ENCODE data around the gene SART3. TPM values are rescaled to one million over a fixed set of nuclear protein-coding genes. Genes with fewer than 3 reads are reported as not detected.

SART3 gene
- total and polyA plus RNA-seq, 2 of the 4 experiments (the other 2 are of a cell fraction), result 22.6 to 37.8 TPM

DNA sequence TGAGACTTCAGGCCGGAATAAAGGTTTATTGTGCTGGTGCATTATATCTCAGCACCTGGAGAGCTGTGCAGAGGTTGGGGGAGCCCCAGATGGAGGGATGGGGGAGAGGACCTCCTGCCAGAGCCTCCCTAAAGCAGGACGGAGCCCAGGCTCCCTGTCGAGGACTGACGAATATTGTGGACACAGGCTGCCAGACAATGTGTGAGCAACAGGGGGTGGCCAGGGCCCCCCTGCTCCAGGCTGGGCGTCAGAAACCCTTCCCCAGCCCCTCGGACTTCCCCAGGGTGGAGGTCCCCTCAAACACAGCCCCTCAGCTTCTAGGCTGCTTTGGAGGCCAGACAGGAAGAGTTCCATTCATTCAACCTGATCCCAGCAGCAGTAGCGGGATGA lies 28.9 kb upstream of the SART3 start:
- Histone ChIP-seq H4K91ac (ENCODE audit: insufficient read depth, low read depth, low read length) (no peak overlapping the region), H3K14ac (replicated peaks; ENCODE audit: low read depth, low read length) (no peak overlapping the region), H3K18ac (ENCODE audit: low read depth, low read length) (no peak overlapping the region), H3K9ac (ENCODE audit: low read depth, low read length) (no peak overlapping the region), H4K8ac (ENCODE audit: low read depth in 2 of 2, low read length in 2 of 2) (no peak overlapping the region), H2AK5ac (ENCODE audit: low read depth, low read length) (no peak overlapping the region), H3K79me1 (ENCODE audit: low read depth in 1 of 2, low read length in 2 of 2) (no peaks in the 10 kb centered on the region), H3K4me3 (ENCODE audit: insufficient read depth, low read depth, low read length) (no peak overlapping the region), H2AK9ac (replicated peaks; ENCODE audit: low read depth, low read length, poor library complexity) (peak overlapping the region; percentile 61), H3K27me3 (ENCODE audit: control insufficient read depth, insufficient read depth, low read length) (peaks cover 5% of the 10 kb centered on the region), H4K20me1 (ENCODE audit: insufficient read depth, low read length) (no peaks in the 10 kb centered on the region), H2BK20ac (ENCODE audit: low read depth, low read length) (no peak overlapping the region), H3K56ac (ENCODE audit: extremely low read depth, insufficient read depth, low read length) (no peak overlapping the region), H3K27ac (ENCODE audit: insufficient read depth, low read length) (no peak overlapping the region), H4K5ac (ENCODE audit: low read depth, low read length) (no peak overlapping the region), H2BK120ac (ENCODE audit: low read depth, low read length) (no peak overlapping the region), H3K4me2 (ENCODE audit: low read depth, low read length) (no peak overlapping the region), H2BK15ac (ENCODE audit: low read depth, low read length) (no peak overlapping the region), H3K4ac (ENCODE audit: low read depth, low read length) (no peak overlapping the region), H3K9me1 (ENCODE audit: insufficient read depth, low read length) (no peaks in the 10 kb centered on the region), H3K4me1 (ENCODE audit: control insufficient read depth, insufficient read depth, low read length) (peaks cover 8% of the 10 kb centered on the region; the same call in 1 of the 2 replicates), H3K9me3 (ENCODE audit: control insufficient read depth, insufficient read depth, low read length) (no peaks in the 10 kb centered on the region), H3K36me3 (ENCODE audit: control insufficient read depth, insufficient read depth, low read length) (peaks cover 2% of the 10 kb centered on the region; the same call in 1 of the 2 replicates), H3K23ac (ENCODE audit: low read depth, low read length) (no peak overlapping the region), H2AFZ (replicated peaks; ENCODE audit: low read length, poor library complexity) (no peak overlapping the region), H2BK5ac (ENCODE audit: low read depth, low read length, poor library complexity, severe bottlenecking) (no peak overlapping the region)
- DNase-seq, result no peak
- CTCF ChIA-PET, result no interaction called here
- dilution Hi-C loops (cut with HindIII; ENCODE audit: low sequenced_read_pairs, unreplicated experiment), result no loop called here
- BruUV-seq (replicated peaks), result no TSS peak
- ATAC-seq (ENCODE audit: low read depth), result no peak
- intact Hi-C loops (cut with micrococcal nuclease), result no loop called here
- no peak for TF ChIP-seq FOS (IDR thresholded peaks at IDR 0.05; ENCODE audit: low read depth, low read length)
- TF ChIP-seq RFX5 (IDR thresholded peaks at IDR 0.05; ENCODE audit: low read depth, low read length), result no peak
- TF ChIP-seq RCOR1 (IDR thresholded peaks at IDR 0.05; ENCODE audit: insufficient replicate concordance, low read length), result no peak
- no peak for TF ChIP-seq USF2 (IDR thresholded peaks at IDR 0.05; ENCODE audit: low read depth, low read length)
- TF ChIP-seq, protein P1, sequence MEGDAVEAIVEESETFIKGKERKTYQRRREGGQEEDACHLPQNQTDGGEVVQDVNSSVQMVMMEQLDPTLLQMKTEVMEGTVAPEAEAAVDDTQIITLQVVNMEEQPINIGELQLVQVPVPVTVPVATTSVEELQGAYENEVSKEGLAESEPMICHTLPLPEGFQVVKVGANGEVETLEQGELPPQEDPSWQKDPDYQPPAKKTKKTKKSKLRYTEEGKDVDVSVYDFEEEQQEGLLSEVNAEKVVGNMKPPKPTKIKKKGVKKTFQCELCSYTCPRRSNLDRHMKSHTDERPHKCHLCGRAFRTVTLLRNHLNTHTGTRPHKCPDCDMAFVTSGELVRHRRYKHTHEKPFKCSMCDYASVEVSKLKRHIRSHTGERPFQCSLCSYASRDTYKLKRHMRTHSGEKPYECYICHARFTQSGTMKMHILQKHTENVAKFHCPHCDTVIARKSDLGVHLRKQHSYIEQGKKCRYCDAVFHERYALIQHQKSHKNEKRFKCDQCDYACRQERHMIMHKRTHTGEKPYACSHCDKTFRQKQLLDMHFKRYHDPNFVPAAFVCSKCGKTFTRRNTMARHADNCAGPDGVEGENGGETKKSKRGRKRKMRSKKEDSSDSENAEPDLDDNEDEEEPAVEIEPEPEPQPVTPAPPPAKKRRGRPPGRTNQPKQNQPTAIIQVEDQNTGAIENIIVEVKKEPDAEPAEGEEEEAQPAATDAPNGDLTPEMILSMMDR (conservative IDR thresholded peaks at IDR 0.05; ENCODE audit: low read depth, low read length), result no peak
- no peak for TF ChIP-seq MXI1 (IDR thresholded peaks at IDR 0.05; ENCODE audit: borderline replicate concordance, low read depth, low read length)
- no peak for TF ChIP-seq RAD21 (IDR thresholded peaks at IDR 0.05; ENCODE audit: low read length)
- no peak for TF ChIP-seq NFE2L2 (IDR thresholded peaks at IDR 0.05; ENCODE audit: low read depth, low read length)
- TF ChIP-seq, protein P2, sequence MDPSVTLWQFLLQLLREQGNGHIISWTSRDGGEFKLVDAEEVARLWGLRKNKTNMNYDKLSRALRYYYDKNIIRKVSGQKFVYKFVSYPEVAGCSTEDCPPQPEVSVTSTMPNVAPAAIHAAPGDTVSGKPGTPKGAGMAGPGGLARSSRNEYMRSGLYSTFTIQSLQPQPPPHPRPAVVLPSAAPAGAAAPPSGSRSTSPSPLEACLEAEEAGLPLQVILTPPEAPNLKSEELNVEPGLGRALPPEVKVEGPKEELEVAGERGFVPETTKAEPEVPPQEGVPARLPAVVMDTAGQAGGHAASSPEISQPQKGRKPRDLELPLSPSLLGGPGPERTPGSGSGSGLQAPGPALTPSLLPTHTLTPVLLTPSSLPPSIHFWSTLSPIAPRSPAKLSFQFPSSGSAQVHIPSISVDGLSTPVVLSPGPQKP (IDR thresholded peaks at IDR 0.05; ENCODE audit: borderline replicate concordance, low read depth, low read length), result no peak
- TF ChIP-seq MAZ (IDR thresholded peaks at IDR 0.05; ENCODE audit: borderline replicate concordance, low read depth, low read length), result no peak
- TF ChIP-seq CEBPB (IDR thresholded peaks at IDR 0.05; ENCODE audit: low read depth, low read length), result no peak
- TF ChIP-seq BHLHE40 (IDR thresholded peaks at IDR 0.05; ENCODE audit: low read depth, low read length), result no peak
- POLR2A ChIA-PET (ENCODE audit: unreplicated experiment), result interaction anchor here (0.7 kb wide), 1 partner anchor 215 kb away, joined by 4 read pairs; no protein-coding TSS in a partner anchor
- no CpG with 5 or more reads among the region's 7 CpGs for WGBS, 2 experiments (ENCODE audit: extremely low coverage in 2 of 2, insufficient read length in 1 of 2)
- in situ Hi-C loops (cut with MboI; ENCODE audit: low sequenced_read_pairs), result no loop called here

All from IMR-90 (cell line).